ENCODE data around the gene SOCS1.

DNA sequence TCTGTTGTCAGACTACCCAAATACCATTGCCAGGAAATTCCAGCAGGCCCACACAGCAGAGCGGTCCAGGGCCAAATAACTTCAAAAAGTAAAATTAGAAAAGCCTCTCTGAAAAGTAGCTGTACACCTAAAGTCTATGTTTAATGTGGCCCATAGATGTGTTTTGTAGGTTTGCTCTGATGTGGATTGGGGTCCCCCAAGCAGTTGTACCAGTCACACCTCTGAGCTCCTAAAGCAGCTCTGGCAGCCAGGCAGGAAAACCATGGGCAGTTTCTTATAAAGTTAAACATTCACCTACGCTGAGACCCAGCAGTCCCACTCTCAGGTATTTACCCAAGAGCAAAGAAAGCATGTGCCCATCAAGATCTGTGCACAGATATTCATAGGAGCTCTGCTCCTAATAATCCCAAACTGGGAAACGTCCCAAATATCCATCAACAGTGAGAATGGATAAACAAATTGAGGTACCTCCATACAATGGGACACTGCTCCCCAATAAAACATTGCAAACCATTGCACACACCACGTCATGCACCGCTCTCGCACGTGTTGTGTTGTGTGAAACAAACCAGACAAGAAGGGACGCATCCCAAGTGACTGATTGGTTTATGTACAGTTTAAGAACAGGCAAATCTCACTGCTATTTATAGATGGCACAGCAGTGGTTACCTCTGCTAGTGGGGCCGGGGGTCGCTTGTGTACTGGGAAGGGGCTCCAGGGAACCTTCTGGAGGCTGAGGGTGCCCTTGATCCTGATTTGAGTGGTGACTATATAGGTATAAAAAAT lies 40.9 kb upstream of the SOCS1 start:
- TF ChIP-seq, protein P1, sequence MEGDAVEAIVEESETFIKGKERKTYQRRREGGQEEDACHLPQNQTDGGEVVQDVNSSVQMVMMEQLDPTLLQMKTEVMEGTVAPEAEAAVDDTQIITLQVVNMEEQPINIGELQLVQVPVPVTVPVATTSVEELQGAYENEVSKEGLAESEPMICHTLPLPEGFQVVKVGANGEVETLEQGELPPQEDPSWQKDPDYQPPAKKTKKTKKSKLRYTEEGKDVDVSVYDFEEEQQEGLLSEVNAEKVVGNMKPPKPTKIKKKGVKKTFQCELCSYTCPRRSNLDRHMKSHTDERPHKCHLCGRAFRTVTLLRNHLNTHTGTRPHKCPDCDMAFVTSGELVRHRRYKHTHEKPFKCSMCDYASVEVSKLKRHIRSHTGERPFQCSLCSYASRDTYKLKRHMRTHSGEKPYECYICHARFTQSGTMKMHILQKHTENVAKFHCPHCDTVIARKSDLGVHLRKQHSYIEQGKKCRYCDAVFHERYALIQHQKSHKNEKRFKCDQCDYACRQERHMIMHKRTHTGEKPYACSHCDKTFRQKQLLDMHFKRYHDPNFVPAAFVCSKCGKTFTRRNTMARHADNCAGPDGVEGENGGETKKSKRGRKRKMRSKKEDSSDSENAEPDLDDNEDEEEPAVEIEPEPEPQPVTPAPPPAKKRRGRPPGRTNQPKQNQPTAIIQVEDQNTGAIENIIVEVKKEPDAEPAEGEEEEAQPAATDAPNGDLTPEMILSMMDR (IDR thresholded peaks at IDR 0.05; ENCODE audit: poor library complexity): no peak
- no peak for TF ChIP-seq EZH2 (IDR thresholded peaks at IDR 0.05; ENCODE audit: borderline replicate concordance)
- TF ChIP-seq EZH2phosphoT487 (IDR thresholded peaks at IDR 0.05; ENCODE audit: low read depth, severe bottlenecking, unreplicated experiment): no peak
